HFFc6 (cell line): ENCODE measurements around the gene ALAS1. TPM values are rescaled to one million over a fixed set of nuclear protein-coding genes. Genes with fewer than 3 reads are reported as not detected.

ENCODE experiments used
- DNase-seq: peaks from one replicate; pipeline ENCODE4 v3.0.0-alpha.2; 2018
- H3K27ac Mint-ChIP-seq: 2 replicates; pipeline ENCODE4 v1.8.0; 2020; ENCODE audit warnings: mild to moderate bottlenecking, mixed read lengths
- H3K27me3 Mint-ChIP-seq: 2 replicates; pipeline ENCODE4 v1.8.0; 2021; ENCODE audit warnings: mild to moderate bottlenecking, moderate library complexity, mixed read lengths; ENCODE audit not compliant: insufficient read depth
- H3K36me3 Mint-ChIP-seq: 2 replicates; pipeline ENCODE4 v1.8.0; 2021; ENCODE audit warnings: low read depth, mixed read lengths
- H3K4me1 Mint-ChIP-seq: 2 replicates; pipeline ENCODE4 v1.8.0; 2020; ENCODE audit warnings: low read depth, mixed read lengths
- H3K4me3 Mint-ChIP-seq: 2 replicates; pipeline ENCODE4 v1.8.0; 2020; ENCODE audit warnings: mild to moderate bottlenecking, moderate library complexity, mixed read lengths
- H3K9me3 Mint-ChIP-seq: 2 replicates; pipeline ENCODE4 v1.8.0; 2020; ENCODE audit warnings: mild to moderate bottlenecking, mixed read lengths
- CTCF ChIP-seq: fragments of 200-600 bp; sonication (generic); IDR thresholded peaks from 2 replicates; pipeline ENCODE4 v1.5.0; 2021; ENCODE audit warnings: antibody characterized with exemption, mild to moderate bottlenecking
- total RNA-seq, 6 experiments: library from RNA; stranded (reverse); fragmentation: NEBNext Ultra II Directional; extraction: Animal tissue kit (Norgen Biotek cat#: 25700); gene quantifications; 2 replicates in 1 of 6; 3 replicates in 5 of 6; pipeline ENCODE4 v1.2.3, GENCODE V29; 2021

ALAS1 gene
- total RNA-seq, 6 experiments from 2014 or later = 31.5 to 39.1 (median 35.1) TPM

GRCh38 chr3:52153389-52154096 is 44.4 kb upstream of the ALAS1 start:
- H3K4me3 Mint-ChIP-seq = peak overlapping the region; percentile 95
- peak; percentile 73 for DNase-seq
- H3K27me3 Mint-ChIP-seq = no peaks in the 10 kb centered on the region
- no peak for TF ChIP-seq CTCF
- no peaks in the 10 kb centered on the region for H3K9me3 Mint-ChIP-seq
- peak overlapping the region; percentile 93 for H3K27ac Mint-ChIP-seq
- H3K36me3 Mint-ChIP-seq = 0 out of 2 replicates have a peak, but pooled peaks cover 6% of the 10 kb centered on the region
- peaks cover 20% of the 10 kb centered on the region for H3K4me1 Mint-ChIP-seq

- TF ChIP-seq CTCF = peak; percentile 69
- H3K27me3 Mint-ChIP-seq = no peaks in the 10 kb centered on the region
- H3K27ac Mint-ChIP-seq = peak within 1 kb of the TSS; percentile 93
- H3K4me3 Mint-ChIP-seq = peak within 1 kb of the TSS; percentile 95
- 0 out of 2 replicates have a peak, but pooled peaks cover 2% of the 10 kb centered on the region for H3K36me3 Mint-ChIP-seq
- peak; percentile 95 for DNase-seq
- H3K9me3 Mint-ChIP-seq = no peaks in the 10 kb centered on the region
- peaks cover 20% of the 10 kb centered on the region for H3K4me1 Mint-ChIP-seq
Observed at GRCh38 chr3:52154135-52155094, 43.5 kb upstream of the ALAS1 start, which contains the start of gene POC1A. Gene POC1A, minus strand, starts transcription at chr3:52154423. Its CDS starts 51 bp downstream, at chr3:52154372.

GRCh38 chr3:52155912-52156311 is 42.0 kb upstream of the ALAS1 start:
- no peak for TF ChIP-seq CTCF
- no peak for DNase-seq
- H3K9me3 Mint-ChIP-seq = no peaks in the 10 kb centered on the region
- peaks cover 20% of the 10 kb centered on the region for H3K4me1 Mint-ChIP-seq
- H3K4me3 Mint-ChIP-seq = peak overlapping the region; percentile 32
- peak overlapping the region; percentile 93 for H3K27ac Mint-ChIP-seq
- H3K27me3 Mint-ChIP-seq = peaks cover 2% of the 10 kb centered on the region; the same call in 1 of the 2 replicates
- no peaks in the 10 kb centered on the region for H3K36me3 Mint-ChIP-seq

GRCh38 chr3:52159503-52159902 is 38.5 kb upstream of the ALAS1 start:
- H3K4me1 Mint-ChIP-seq = peaks cover 6% of the 10 kb centered on the region

More at GRCh38 chr3:52159503-52159902, 38.5 kb upstream of the ALAS1 start:
- no peaks in the 10 kb centered on the region for H3K9me3 Mint-ChIP-seq
- no peak overlapping the region for H3K4me3 Mint-ChIP-seq
- H3K36me3 Mint-ChIP-seq = no peaks in the 10 kb centered on the region
- no peak overlapping the region for H3K27ac Mint-ChIP-seq
- H3K27me3 Mint-ChIP-seq = peaks cover 2% of the 10 kb centered on the region; the same call in 1 of the 2 replicates
- no peak for DNase-seq
- no peak for TF ChIP-seq CTCF
